ENCODE data around the gene PAPPA. TPM values are rescaled to one million over a fixed set of nuclear protein-coding genes. Genes with fewer than 3 reads are reported as not detected.

The PAPPA gene
- polyA plus RNA-seq, 1 donor from 2014 or later = 0.41 TPM

GRCh38 chr9:116157436-116158138 is 4.0 kb downstream of the PAPPA start:
- Histone ChIP-seq H3K9me3 (ENCODE audit: low read length) (no peaks in the 10 kb centered on the region), H3K36me3 (ENCODE audit: insufficient read depth, low read length) (no peaks in the 10 kb centered on the region), H3K9ac (ENCODE audit: low read length) (no peak overlapping the region), H3K27me3 (ENCODE audit: insufficient read depth, low read depth, low read length) (peaks cover 78% of the 10 kb centered on the region), H3K9me2 (ENCODE audit: insufficient read depth, low read length) (no peaks in the 10 kb centered on the region), H4K20me1 (ENCODE audit: insufficient read depth) (no peaks in the 10 kb centered on the region), H3K4me3 (ENCODE audit: low read length) (peak overlapping the region; percentile 58), H3K4me2 (ENCODE audit: low read length) (no peak overlapping the region), H3K27ac (ENCODE audit: low read length) (no peak overlapping the region), H3F3A (ENCODE audit: insufficient read depth, low read length, poor library complexity, severe bottlenecking) (no peaks in the 10 kb centered on the region), H2AFZ (ENCODE audit: low read depth, low read length) (no peak overlapping the region), H3K79me2 (replicated peaks; ENCODE audit: insufficient read depth, low read length) (no peaks in the 10 kb centered on the region)
- TF ChIP-seq EP300 (conservative IDR thresholded peaks at IDR 0.05; ENCODE audit: poor library complexity, severe bottlenecking) (no peak), REST (IDR thresholded peaks at IDR 0.05; ENCODE audit: borderline replicate concordance) (no peak), EZH2 (IDR thresholded peaks at IDR 0.05; ENCODE audit: borderline replicate concordance, insufficient read depth, low read length, poor library complexity, severe bottlenecking) (no peak), RAD21 (conservative IDR thresholded peaks at IDR 0.05) (no peak), SMC3 (conservative IDR thresholded peaks at IDR 0.05; ENCODE audit: poor library complexity) (no peak), TAF1 (IDR thresholded peaks at IDR 0.05; ENCODE audit: low read depth) (no peak), CTCF (IDR thresholded peaks at IDR 0.05; ENCODE audit: poor library complexity, severe bottlenecking) (no peak), MXI1 (conservative IDR thresholded peaks at IDR 0.05; ENCODE audit: poor library complexity, severe bottlenecking) (no peak), POLR2AphosphoS5 (IDR thresholded peaks at IDR 0.05) (no peak)

GRCh38 chr9:116160676-116161571 is 7.3 kb downstream of the PAPPA start:
- no peaks in the 10 kb centered on the region for H3F3A ChIP-seq (ENCODE audit: insufficient read depth, low read length, poor library complexity, severe bottlenecking)
- peaks cover 47% of the 10 kb centered on the region for H3K27me3 ChIP-seq (ENCODE audit: insufficient read depth, low read depth, low read length)
- no peaks in the 10 kb centered on the region for H3K79me2 ChIP-seq (replicated peaks; ENCODE audit: insufficient read depth, low read length)
- no peaks in the 10 kb centered on the region for H3K9me3 ChIP-seq (ENCODE audit: low read length)
- H3K36me3 ChIP-seq (ENCODE audit: insufficient read depth, low read length) = no peaks in the 10 kb centered on the region
- no peak overlapping the region for H2AFZ ChIP-seq (ENCODE audit: low read depth, low read length)
- no peak overlapping the region for H3K27ac ChIP-seq (ENCODE audit: low read length)
- no peak overlapping the region for H3K9ac ChIP-seq (ENCODE audit: low read length)
- no peaks in the 10 kb centered on the region for H4K20me1 ChIP-seq (ENCODE audit: insufficient read depth)
- H3K4me2 ChIP-seq (ENCODE audit: low read length) = no peak overlapping the region
- H3K9me2 ChIP-seq (ENCODE audit: insufficient read depth, low read length) = no peaks in the 10 kb centered on the region
- TF ChIP-seq CTCF (IDR thresholded peaks at IDR 0.05; ENCODE audit: poor library complexity, severe bottlenecking) (no peak), EP300 (conservative IDR thresholded peaks at IDR 0.05; ENCODE audit: poor library complexity, severe bottlenecking) (no peak), POLR2AphosphoS5 (IDR thresholded peaks at IDR 0.05) (no peak), MXI1 (conservative IDR thresholded peaks at IDR 0.05; ENCODE audit: poor library complexity, severe bottlenecking) (no peak), TAF1 (IDR thresholded peaks at IDR 0.05; ENCODE audit: low read depth) (no peak), SMC3 (conservative IDR thresholded peaks at IDR 0.05; ENCODE audit: poor library complexity) (no peak)
- no peak overlapping the region for H3K4me3 ChIP-seq (ENCODE audit: low read length)
